Left ventricle myocardium inferior (tissue), 1 donor: ENCODE measurements around the gene KDM2A. TPM values are rescaled to one million over a fixed set of nuclear protein-coding genes. Genes with fewer than 3 reads are reported as not detected.
A peak's percentile ranks its signal among the peaks of the same experiment; 100 is the strongest.
"Not testable (repeated sequence)": the region's sequence is repeated elsewhere in the genome, so short reads cannot be mapped to it uniquely, and the experiment has no call there.

ENCODE experiments used
- DNase-seq: peaks from one replicate; pipeline ENCODE4 v3.0.0-alpha.2; 2020
- H3K27ac ChIP-seq: fragments of 200-600 bp; replicated peaks from 2 replicates; pipeline ENCODE4 v1.8.0; 2021
- H3K27me3 ChIP-seq: fragments of 200-600 bp; 2 replicates; pipeline ENCODE4 v1.8.0; 2021; ENCODE audit warnings: low read depth
- H3K36me3 ChIP-seq: fragments of 200-600 bp; 2 replicates; pipeline ENCODE4 v1.8.0; 2021
- H3K4me1 ChIP-seq: fragments of 200-600 bp; 2 replicates; pipeline ENCODE4 v1.8.0; 2021
- H3K4me3 ChIP-seq: fragments of 200-600 bp; 2 replicates; pipeline ENCODE4 v1.8.0; 2021; ENCODE audit warnings: mild to moderate bottlenecking, moderate library complexity
- H3K9me3 ChIP-seq: fragments of 200-600 bp; replicated peaks from 2 replicates; pipeline ENCODE4 v1.8.0; 2021
- intact Hi-C: fragments of 100-400 bp; cut with micrococcal nuclease; formaldehyde crosslinking; loops from one replicate; pipeline ENCODE4 v1.11.0; 2022
- total RNA-seq: library from RNA; stranded (reverse); fragmentation: NEBNext Ultra II Directional; extraction: Animal tissue kit (Norgen Biotek cat#: 25700); gene quantifications from one replicate; pipeline ENCODE4 v1.2.1, GENCODE V29; 2021
- TF ChIP-seq, protein P1 (sequence below): fragments of 200-600 bp; IDR thresholded peaks from 2 replicates; pipeline ENCODE4 v1.8.0; 2021; ENCODE audit warnings: antibody characterized with exemption, mild to moderate bottlenecking, borderline replicate concordance
- donor health status: DM: no; HTN: yes; CAD: no; lungs with severe emphysema.

Gene KDM2A
- total RNA-seq, 1 donor from 2014 or later = 37.6 TPM

GRCh38 chr11:67233584-67234190 is 114.6 kb downstream of the KDM2A start:
- intact Hi-C loops = no loop called here
- Histone ChIP-seq H3K4me1 (peaks cover 11% of the 10 kb centered on the region), H3K4me3 (no peak overlapping the region), H3K27me3 (no peaks in the 10 kb centered on the region), H3K36me3 (peaks cover 52% of the 10 kb centered on the region), H3K27ac (no peak overlapping the region), H3K9me3 (no peaks in the 10 kb centered on the region)
- TF ChIP-seq, protein P1, sequence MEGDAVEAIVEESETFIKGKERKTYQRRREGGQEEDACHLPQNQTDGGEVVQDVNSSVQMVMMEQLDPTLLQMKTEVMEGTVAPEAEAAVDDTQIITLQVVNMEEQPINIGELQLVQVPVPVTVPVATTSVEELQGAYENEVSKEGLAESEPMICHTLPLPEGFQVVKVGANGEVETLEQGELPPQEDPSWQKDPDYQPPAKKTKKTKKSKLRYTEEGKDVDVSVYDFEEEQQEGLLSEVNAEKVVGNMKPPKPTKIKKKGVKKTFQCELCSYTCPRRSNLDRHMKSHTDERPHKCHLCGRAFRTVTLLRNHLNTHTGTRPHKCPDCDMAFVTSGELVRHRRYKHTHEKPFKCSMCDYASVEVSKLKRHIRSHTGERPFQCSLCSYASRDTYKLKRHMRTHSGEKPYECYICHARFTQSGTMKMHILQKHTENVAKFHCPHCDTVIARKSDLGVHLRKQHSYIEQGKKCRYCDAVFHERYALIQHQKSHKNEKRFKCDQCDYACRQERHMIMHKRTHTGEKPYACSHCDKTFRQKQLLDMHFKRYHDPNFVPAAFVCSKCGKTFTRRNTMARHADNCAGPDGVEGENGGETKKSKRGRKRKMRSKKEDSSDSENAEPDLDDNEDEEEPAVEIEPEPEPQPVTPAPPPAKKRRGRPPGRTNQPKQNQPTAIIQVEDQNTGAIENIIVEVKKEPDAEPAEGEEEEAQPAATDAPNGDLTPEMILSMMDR = no peak
- no peak for DNase-seq

- H3K4me3 ChIP-seq, intact Hi-C loops, DNase-seq, H3K27ac ChIP-seq, H3K27me3 ChIP-seq, H3K9me3 ChIP-seq: not testable (repeated sequence)
- peaks cover 43% of the 10 kb centered on the region for H3K36me3 ChIP-seq
- peaks cover 20% of the 10 kb centered on the region for H3K4me1 ChIP-seq
Measured at GRCh38 chr11:67234571-67234970, 115.5 kb downstream of the KDM2A start.

- TF ChIP-seq, protein P1 = no peak
- DNase-seq = no peak
- Histone ChIP-seq H3K27ac (no peak overlapping the region), H3K27me3 (no peaks in the 10 kb centered on the region), H3K4me1 (peaks cover 46% of the 10 kb centered on the region), H3K4me3 (no peak overlapping the region), H3K9me3 (no peaks in the 10 kb centered on the region), H3K36me3 (peaks cover 13% of the 10 kb centered on the region)
- intact Hi-C loops = no loop called here
Measured at GRCh38 chr11:67237574-67237973, 118.5 kb downstream of the KDM2A start.

DNA sequence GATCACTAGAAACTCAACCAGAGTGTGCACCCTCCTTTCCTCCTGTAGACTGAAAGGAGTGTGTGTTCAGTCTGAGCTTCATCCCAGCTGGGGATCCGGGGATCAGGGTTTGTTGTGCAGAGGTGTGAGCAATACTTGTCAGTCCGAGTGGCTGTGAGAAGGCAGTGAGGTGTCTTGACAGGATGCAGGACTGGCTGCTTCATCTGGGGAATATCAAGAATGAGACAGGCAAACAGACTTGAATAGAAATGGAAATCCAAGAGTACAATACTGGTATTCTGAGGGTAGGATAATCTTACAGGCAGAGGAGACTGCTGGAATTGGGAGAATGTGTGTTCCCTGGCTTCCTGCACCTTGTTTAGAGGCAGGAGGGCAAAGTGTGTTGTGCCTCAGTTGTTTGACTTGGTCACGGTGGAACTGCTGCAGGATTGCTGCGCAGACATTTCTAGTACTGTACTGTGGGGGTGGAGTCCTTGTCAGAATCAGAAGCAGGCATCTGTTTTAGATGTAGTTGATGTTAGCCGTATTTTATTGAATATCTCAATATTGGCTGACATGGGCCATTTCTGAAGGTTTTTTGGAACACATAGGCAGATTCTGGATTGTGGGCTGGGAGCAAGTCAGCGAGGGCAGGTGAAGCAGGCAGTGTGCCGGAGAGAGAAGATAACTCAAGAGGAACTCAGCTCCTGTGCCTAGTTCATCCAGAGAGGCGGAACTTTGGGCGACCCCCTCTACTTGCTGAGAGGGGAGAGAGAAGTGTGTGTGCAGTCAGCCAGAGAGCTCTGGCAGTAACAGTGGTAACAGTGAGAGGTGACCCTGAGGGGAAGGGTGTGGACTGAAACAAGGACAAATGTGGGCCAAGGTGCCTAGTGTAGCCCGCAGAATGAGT is 120.1 kb downstream of the KDM2A start:
- H3K27me3 ChIP-seq = no peaks in the 10 kb centered on the region
- no peak for DNase-seq
- H3K36me3 ChIP-seq = peaks cover 19% of the 10 kb centered on the region
- no peaks in the 10 kb centered on the region for H3K9me3 ChIP-seq
- TF ChIP-seq, protein P1 = no peak
- peaks cover 61% of the 10 kb centered on the region for H3K4me1 ChIP-seq
- H3K27ac ChIP-seq = peak overlapping the region; percentile 96
- intact Hi-C loops = no loop called here
- peak overlapping the region; percentile 78 for H3K4me3 ChIP-seq

GRCh38 chr11:67239783-67240575 is 120.9 kb downstream of the KDM2A start:
- Histone ChIP-seq H3K27ac (peak overlapping the region; percentile 96), H3K36me3 (peaks cover 23% of the 10 kb centered on the region), H3K27me3 (no peaks in the 10 kb centered on the region), H3K4me3 (peak overlapping the region; percentile 78), H3K4me1 (peaks cover 68% of the 10 kb centered on the region), H3K9me3 (no peaks in the 10 kb centered on the region)
- DNase-seq = peak; percentile 96
- TF ChIP-seq, protein P1 = peak; percentile 35
- intact Hi-C loops = no loop called here
